ENCODE measurements around the gene OXER1.

Gene OXER1

DNA sequence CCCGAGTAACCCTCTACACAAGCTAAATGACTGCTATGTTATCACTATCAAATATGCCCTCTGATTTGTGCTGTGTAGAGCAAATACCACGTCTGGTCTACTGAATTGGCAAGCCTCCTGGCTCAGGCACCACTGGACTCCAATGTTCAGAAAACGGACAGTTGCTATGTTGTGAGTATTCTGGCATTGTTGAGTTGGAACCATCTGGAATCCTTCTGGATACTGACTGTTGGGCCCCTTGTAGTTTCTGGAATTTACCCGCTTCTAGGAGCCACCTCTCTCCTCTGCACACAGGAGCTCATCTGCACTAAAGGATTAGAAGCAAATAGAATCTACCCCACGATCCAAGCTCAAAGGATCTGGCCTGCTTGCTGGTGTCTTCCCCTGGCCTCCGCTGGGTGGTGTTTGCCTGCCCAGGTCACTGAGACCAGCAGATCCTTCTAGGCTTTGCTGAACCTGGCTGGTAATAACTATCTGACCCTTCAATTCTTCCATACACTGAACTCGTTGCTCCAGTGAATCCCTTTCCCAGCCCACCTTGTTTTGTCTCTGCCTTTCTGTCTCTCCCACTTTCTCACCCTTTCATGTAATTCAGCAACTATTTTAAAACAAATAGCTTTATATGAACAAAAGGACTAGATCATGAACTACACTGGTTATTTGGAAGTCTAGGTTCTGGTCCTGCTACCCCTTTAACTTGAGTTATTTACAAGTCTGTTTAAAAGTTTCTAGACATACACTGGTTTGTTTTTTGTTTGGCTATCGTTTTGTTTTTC, 30.5 kb upstream of the OXER1 start:
- DNase-seq (ENCODE audit: extremely low read depth in 1 of 2, low read depth in 1 of 2): no peak

DNA sequence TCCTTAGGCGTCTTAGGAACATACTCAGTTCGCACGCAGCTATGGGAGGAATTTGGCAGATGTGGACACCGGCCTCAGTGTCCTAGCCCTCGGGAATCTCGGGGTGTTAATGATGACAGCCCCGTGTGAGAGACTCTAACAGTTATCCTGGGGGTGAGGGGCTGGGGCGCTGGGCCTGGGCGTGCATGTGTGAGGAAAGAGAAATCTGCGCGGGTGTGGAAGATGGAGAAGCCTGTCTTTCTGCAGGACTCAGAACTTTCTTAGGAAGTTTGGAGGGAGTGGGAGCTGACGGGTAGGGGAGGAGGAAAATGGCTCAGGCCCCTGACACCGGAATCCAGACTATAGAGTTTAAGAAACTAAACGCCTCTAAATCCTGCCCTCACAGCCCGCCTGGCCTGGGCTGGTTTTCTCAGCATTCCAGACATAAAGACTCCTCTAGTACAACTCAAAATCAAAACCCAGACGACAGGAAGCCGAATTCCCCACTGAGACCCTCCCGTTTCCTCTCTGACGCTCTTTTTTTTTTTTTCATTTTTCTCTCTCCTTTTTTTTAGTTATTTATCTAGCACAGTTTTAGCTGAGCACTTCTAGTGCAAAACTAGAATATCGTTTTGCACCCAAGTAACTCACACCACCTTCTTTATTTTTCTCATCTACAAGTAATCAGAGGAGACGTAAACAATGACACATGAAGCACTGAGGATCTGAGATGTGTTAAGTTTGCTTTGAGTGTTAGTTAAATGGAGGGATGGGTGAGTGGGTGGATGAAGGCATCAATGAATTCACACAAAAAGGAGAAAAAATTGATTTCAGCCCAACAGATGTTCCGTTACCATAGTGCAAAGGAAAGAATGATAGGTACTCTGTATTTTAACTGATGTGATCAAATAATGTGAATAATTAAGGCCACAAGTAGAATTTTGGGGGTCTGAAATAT, 29.7 kb upstream of the OXER1 start:
- DNase-seq (ENCODE audit: extremely low read depth in 1 of 2, low read depth in 1 of 2): no peak

DNA sequence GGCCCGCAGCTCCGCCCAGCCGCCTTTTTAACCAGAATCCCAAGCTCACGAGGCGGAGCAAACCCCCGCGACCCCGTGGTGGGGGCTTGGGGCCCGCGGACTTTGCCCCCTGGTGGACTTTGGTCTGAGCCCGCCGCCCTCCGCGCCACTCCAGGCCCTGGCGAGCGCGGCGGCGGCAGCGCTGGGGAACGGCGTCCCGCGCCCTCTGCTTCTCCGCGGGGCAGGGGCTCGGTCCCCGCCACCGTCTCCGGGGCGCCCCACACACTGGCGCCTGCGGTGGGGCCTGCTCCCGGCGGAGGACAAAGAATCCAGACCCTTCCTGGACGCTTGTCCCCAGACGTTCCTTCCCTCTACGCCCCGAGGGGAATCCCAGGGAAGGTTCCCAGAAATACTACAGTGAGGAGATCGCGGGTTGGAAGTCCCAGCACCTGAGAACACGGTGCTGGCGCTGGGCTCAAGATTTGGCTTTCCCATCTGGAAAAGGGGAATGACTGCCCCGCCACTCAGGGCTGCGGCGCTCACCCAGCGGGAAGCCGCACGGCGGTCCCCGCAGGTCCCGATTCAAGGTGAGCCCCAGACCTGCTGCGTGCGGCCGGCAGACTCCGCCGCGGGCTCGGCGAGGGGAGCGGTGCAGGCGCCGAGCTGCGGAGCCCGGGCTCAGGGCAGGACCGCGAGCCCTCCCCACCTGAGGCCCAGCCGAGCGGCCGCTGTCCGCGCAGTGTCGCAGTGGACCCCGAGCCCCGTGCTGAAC, 28.8 kb upstream of the OXER1 start, which contains the start of gene HAAO:
HAAO (minus strand) TSS at position 1 of the 751 bp plus-strand sequence. CDS start 47 bp downstream, outside the sequence.
- no peak for DNase-seq (ENCODE audit: extremely low read depth in 1 of 2, low read depth in 1 of 2)

DNA sequence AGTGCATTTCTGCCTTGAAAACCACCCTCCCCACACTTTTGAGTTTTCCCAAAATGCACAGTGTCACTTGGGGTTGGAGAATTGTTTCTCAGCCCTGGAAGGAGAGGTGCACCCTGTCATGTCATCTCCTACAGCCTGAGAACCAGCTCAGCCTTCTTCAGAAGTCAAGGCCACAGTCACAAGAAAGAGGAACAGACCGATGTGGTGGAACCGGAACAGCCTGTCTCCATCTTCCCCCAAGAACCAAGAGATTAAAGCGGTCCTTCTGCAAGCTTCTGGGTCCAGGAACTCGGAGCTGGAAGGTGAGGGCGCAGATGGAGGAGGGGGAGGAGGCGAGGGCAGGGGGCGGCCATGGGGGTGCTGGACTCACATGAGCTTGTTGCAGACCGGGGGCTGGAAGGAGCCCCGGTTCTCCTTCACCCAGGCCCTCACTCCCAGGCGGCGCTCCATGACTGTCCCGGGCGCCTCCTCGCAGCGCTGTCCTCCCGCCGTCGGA, 28.2 kb upstream of the OXER1 start:
- DNase-seq (ENCODE audit: extremely low read depth in 1 of 2, low read depth in 1 of 2): no peak

DNA sequence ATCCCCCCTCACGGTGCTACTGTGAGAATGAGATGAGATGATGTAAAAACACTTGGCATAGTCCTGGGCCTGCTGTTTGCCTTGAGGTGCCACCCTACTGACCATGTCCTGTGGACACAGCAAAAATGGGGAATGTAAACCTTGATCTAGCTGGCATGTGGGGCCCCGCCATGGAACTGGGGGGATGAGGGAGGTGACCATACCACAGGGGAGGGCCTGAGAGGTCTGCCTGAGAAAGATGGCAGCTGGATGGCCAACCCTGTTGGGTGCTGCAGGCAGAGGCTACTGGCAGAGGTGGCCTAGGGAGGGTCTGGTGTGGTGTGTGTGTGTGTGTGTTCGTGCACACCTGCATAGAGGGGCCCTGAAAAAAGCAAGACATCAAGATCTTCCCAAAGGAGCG, 27.7 kb upstream of the OXER1 start:
- DNase-seq (ENCODE audit: extremely low read depth in 1 of 2, low read depth in 1 of 2): no peak

DNA sequence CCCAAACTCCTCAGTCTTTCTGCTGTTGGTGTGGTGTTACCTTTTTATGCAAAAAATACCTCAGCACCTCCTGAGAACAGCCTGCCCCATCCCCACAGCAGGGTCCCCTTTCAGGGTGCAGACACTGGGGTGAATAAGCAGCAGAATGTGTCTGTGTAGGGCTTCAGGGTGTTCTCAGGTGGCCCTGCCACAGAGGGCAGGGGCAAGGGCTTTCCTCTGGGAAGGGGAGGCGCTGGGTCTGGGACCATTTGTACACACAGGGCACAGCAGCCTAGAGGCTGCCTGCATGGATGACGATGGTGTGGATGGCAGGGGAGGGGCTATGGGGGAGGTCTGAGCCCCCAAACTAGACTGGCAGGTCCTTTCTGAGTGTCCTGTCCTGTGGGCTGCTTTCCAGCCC, 25.8 kb upstream of the OXER1 start:
- no peak for DNase-seq (ENCODE audit: extremely low read depth in 1 of 2, low read depth in 1 of 2)

DNA sequence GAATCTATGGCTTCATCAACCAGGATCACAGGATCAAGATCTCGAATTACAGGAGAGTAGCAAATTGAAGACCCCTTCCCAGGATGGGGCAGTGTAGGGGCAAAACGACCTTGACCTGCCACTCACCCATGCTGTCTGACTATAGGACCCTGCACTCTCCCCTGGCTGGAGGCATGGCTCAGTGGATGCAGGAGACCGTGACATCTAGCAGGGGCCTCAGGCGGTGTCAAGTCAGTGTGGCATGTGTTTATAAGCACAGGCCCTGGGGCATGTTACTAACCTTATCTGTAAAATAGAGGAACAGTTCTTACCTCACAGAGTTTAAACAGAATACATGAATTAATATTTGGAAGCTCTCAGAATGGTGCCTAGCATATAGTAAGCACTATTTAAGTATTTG, 24.9 kb upstream of the OXER1 start:
- DNase-seq (ENCODE audit: extremely low read depth in 1 of 2, low read depth in 1 of 2): no peak

DNA sequence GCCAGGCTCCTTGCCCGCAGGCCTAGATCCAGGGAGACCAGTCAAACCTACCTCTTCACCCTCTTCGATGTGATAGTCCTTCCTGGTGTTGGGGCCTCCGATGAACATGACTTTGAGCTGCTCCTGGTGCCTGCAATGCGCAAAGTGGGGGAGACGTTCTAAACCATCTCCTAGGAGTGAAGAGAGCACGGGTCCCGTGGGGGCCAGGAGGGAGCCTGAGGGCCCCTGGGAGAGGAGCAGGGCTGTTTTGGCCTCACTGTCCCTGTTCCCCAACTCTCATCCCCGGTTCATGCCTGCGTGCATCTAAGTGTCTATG, 24.5 kb upstream of the OXER1 start:
- DNase-seq (ENCODE audit: extremely low read depth in 1 of 2, low read depth in 1 of 2): no peak

DNA sequence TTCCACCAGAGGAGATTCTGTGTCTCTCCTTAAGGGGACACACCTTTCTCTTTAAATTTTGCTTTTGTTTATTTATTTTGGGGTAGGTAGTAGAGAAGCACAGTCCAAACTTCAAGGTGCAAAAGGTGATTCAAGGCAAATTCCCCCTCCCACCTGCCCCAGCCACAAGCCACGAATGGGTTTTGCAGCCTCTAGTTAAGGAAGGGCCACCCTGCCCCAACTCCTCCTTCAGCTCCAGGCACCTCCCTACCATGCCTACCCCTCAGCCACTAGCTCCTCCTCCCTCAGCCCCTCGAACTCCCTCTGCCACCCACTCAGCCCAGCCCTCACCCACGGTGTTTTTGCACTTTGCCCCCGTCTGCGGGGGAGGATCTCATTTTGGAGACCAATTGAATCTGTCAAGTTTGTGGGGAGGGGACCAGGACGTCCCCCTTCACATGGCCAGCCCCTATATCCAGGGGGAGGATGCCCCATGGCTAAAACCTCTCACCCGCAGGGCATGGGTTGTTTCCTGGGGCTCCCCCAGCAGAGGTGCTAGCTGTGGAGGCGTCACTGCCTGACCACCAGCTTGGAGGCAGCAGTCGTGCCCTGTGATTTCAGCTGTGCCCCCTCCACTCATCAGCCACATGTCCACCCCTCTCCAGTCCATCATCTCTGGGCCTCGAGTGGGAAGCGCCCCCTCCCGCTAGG, 24.0 kb upstream of the OXER1 start:
- no peak for DNase-seq (ENCODE audit: extremely low read depth in 1 of 2, low read depth in 1 of 2)

DNA sequence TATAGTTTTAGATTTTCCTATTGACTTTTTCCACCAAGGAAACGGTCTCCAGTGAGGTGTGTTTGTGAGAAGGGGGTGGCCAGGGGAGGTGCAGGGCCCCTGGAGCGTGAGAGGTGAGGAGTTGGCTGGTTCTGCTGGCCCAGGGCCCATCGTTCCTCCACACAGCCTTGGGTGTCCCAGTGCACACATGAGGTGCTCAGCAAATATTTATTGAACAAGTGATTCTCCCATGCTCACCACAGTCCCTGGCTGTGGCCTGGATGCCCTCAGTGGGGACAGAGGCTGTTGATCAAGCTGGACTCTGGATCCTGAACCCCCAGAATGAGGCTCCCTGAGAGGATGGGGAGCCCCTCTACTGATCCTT, 23.5 kb upstream of the OXER1 start:
- no peak for DNase-seq (ENCODE audit: extremely low read depth in 1 of 2, low read depth in 1 of 2)

DNA sequence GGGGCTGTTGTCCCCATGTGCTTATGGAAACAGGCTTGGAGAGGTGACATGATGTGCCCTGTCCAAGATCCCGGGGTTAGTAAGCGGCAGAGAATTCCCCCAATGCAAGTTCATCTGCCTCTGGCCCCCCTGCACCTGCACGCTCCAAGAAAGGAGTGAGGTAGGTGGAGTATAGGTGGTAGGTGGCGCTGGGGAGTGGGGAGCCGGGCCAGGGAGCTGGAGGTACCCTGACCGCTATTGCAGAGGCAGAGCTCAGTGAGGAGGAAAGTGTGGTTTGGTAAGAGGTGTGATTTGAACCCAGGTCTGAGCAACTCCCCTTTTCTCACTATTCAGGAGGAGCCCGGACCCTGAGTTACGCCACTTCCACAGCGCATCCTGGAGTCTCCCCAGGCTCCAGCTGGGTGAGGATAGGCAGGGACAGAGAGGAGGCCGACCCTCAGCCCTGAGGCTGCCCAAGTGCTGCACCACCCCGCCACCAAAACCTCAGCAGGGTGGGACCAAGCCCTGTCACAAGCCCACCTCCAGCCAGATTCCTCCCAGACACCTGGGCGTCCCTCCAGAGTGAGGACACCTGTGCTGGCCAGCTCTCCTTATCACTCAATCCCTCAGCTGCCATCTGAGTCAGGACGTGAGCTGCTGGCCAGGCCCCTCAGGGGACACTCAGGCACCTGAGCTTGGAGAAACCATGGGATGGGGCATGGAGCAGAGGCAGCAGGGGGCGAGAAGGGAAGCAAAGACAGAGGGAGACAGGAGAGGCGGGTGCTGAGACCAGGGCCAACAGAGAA, 22.8 kb upstream of the OXER1 start:
- no peak for DNase-seq (ENCODE audit: extremely low read depth in 1 of 2, low read depth in 1 of 2)

DNA sequence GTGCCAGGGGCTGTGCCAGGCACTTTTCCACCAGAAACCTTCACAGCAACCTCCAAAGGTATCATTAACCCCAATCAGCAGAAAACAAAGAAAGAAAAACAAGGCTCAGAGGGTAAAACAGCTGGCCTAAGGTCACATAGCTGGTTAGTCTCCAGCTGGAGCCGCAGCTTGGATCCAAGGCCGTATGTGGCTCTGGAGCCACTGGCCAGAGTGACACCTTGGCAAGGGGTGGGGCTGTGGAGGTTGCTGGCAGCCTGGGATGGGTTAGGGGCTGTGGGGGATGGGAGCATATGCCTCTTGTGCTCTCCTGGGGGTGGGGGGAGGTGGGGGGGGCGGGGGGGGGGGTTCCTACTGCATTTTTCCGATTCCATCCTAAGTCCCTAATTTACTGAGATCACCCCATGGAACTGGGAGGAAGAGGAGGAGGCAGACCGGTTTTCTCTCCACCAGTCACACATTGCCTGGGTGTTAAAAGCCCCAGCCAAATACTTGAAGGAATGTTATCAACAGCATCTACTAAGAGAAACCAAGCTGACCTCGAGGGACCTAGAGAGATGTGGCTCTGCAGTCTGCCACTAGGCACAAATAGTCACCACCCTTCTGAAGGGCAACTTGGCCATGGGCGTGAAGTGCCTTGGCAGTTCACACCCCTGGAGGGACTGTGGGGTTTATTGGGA, 20.4 kb upstream of the OXER1 start:
- no peak for DNase-seq (ENCODE audit: extremely low read depth in 1 of 2, low read depth in 1 of 2)

DNA sequence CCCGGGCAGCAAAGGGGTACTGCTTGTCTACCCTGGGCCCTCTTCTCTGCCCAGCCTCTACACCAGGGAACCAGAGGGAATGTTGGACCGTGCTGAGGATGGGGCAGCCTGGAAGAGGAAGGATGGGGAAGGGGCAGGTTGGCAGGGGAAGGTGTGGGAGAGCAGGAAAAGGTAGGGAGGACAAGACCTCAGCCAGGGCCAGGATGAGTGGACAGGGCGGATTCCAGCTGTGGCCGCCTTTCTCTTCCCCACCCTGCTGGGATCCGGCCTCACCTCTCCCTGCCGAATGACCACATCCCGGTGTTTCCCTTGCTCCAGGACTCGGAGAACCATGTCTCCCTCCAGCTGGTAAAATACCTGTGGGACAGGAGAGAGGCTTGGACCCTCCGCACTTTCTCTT, 19.6 kb upstream of the OXER1 start:
- no peak for DNase-seq (ENCODE audit: extremely low read depth in 1 of 2, low read depth in 1 of 2)

DNA sequence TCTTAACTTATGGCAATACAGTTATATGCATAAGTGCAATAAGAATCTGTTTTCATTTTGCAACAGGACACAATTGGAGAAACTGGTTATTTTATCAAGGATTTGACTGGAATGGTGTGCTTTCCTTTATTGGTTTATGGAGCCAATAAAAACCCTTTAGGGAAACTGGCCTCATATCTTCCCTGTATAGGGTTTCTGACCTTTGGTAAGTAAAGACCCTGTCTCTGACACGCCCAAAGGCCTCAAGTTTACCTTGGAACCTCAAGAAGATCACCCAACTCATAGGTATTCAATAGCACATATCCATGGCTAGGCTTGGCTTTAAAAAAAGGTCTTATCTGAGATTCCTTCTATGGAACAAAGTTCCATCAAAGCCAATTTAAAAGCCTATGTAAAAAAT, 17.2 kb upstream of the OXER1 start:
- no peak for DNase-seq (ENCODE audit: extremely low read depth in 1 of 2, low read depth in 1 of 2)

DNA sequence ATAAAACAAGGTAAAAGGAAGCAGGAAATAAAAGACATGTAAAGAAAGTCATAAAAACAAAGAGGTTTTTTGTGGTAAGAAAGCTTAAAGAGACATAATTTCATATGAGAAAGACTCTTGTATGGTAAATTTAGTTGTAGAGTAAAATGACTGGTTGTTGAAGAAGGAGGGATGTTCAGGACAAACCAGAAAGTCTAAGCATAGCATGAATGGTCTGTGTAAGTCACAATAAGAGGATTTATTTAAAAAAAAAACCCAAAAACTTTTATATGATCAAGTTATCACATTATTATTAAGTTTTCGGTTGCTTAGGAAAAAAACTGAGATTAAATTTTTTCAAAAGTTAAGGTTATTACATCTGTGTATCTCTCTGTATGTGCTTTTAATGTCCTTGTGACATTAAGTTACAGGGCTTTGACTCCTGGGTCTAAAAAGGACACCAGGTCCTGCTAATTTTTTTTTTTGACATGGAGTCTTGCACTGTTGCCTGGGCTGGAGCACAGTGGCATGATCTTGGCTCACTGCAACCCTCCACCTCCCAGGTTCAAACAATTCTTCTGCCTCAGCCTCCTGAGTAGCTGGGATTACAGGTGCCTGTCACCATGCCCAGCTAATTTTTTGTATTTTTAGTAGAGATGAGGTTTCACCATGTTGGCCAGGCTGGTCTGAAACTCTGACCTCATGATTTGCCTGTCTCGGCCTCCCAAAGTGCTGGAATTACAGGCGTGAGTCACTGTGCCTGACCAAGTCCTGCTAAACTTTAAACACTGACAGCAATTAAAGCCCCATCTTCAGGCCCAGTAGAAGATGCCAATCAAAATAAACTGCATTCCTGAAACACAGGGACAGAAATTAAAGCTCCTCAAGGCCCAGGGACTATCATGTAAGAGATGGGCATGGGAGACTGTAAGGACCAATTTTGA, 14.2 kb upstream of the OXER1 start:
- DNase-seq (ENCODE audit: extremely low read depth in 1 of 2, low read depth in 1 of 2): no peak

DNA sequence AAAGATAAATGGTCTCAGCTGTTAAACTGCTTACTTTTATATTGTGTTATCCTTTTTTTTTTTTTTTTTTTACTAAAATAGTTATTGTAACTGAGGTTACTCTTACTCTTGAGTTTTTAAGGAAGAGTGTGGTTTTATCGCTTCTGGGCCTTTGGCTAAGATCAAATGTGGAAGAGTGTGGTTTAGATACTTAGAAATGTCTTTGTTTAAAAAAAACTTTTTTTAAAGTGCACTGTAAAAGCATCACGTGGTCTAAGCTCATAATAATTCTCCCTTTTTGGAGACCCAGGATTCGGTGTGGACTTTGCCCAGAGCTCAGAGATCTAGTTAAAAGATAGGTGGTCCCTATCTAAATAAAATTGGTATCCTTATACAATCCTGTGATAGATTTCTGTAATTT, 11.9 kb upstream of the OXER1 start:
- DNase-seq (ENCODE audit: extremely low read depth in 1 of 2, low read depth in 1 of 2): no peak

DNA sequence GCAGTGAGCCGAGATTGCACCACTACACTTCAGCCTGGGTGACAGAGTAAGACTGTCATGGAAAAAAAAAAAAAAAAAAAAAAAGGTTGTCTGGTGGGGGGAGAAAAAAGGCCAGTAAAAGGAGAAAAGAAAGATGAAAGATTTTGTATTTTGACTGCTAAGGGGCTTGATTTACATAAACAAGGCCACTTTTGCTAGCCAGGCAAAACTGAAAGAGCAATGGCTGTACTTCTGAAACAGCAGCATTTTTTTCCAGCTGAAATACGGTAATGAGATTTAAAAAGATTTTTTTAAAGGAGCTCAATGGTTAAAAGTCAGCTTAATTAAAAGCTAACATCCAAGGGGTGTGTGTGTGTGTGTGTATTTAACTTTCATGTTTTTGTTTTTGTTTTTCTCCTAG, 11.3 kb upstream of the OXER1 start:
- DNase-seq (ENCODE audit: extremely low read depth in 1 of 2, low read depth in 1 of 2): no peak

DNA sequence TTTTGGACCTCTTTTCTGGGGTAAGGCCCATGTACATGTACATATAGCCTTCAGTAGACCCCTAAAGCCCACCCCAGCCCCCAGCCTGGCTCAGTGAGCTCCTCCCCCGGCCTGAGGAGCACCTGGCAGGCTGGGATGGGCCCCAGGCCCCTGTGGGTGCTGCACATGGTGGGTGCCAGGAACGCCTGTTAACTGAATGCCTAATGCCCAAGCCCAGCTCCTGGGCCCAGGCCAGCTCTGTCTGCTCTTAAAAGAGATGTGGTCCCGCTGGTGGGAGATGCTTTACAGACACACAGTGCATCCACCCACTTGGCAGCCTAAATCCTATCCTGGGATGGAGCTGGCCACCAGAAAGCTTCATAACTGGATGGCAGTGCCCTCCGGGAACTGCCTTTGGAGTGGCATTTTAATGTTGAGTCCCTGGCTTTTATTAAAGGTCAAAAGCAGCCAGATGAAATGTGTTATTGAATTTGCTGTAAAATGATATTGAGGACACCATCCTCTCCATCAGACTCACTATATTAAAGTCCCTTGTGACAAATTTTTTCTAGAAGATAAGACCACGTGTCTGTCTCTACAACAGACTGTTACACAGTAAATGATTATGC, 7.7 kb upstream of the OXER1 start:
- DNase-seq (ENCODE audit: extremely low read depth in 1 of 2, low read depth in 1 of 2): no peak

All from stimulated activated CD8-positive, alpha-beta memory T cell treated with anti-CD3 and anti-CD28 coated beads, Interleukin-7, amount 100 ng/mL, for 48 hours (primary cell).